Measurements from ENCODE around the gene P4HA1.
"Not testable (repeated sequence)": the region's sequence is repeated elsewhere in the genome, so short reads cannot be mapped to it uniquely, and the experiment has no call there.

Gene P4HA1

GRCh38 chr10:73042130-73042529 lies 54.5 kb downstream of the P4HA1 start:
- DNase-seq, result no peak

GRCh38 chr10:73039635-73040034 lies 57.0 kb downstream of the P4HA1 start:
- no peak for DNase-seq

GRCh38 chr10:73036285-73036684 lies 60.4 kb downstream of the P4HA1 start:
- DNase-seq, result not testable (repeated sequence)

- DNase-seq, result no peak
These were observed 64.1 kb downstream of the P4HA1 start for GRCh38 chr10:73032536-73032935.

GRCh38 chr10:73026623-73027022 lies 70.0 kb downstream of the P4HA1 start:
- DNase-seq, result not testable (repeated sequence)

GRCh38 chr10:73023455-73024070 lies 73.1 kb downstream of the P4HA1 start:
- DNase-seq, result not testable (repeated sequence)

- DNase-seq, result not testable (repeated sequence)
These were observed 73.7 kb downstream of the P4HA1 start for GRCh38 chr10:73022961-73023360.

- DNase-seq, result not testable (repeated sequence)
These were observed 75.0 kb downstream of the P4HA1 start for GRCh38 chr10:73021538-73022164.

- DNase-seq, result no peak
These were observed 75.6 kb downstream of the P4HA1 start for GRCh38 chr10:73021050-73021449.

GRCh38 chr10:73019100-73019499 lies 77.6 kb downstream of the P4HA1 start:
- no peak for DNase-seq

- no peak for DNase-seq
These were observed 78.0 kb downstream of the P4HA1 start for GRCh38 chr10:73018632-73019031.

- DNase-seq, result no peak
These were observed 78.6 kb downstream of the P4HA1 start for GRCh38 chr10:73017955-73018480.

GRCh38 chr10:73015779-73016178 lies 80.9 kb downstream of the P4HA1 start:
- no peak for DNase-seq

- DNase-seq, result no peak
These were observed 92.8 kb downstream of the P4HA1 start for GRCh38 chr10:73003822-73004221.

GRCh38 chr10:73000973-73001372 lies 95.7 kb downstream of the P4HA1 start:
- no peak for DNase-seq

- DNase-seq, result no peak
These were observed 99.6 kb downstream of the P4HA1 start for GRCh38 chr10:72997099-72997498.

GRCh38 chr10:72995459-72995858 lies 101.2 kb downstream of the P4HA1 start:
- not testable (repeated sequence) for DNase-seq

GRCh38 chr10:72989771-72990170 lies 106.9 kb downstream of the P4HA1 start:
- DNase-seq, result not testable (repeated sequence)

- DNase-seq, result not testable (repeated sequence)
These were observed 112.0 kb downstream of the P4HA1 start for GRCh38 chr10:72984618-72985017.

- no peak for DNase-seq
These were observed 114.7 kb downstream of the P4HA1 start for GRCh38 chr10:72981882-72982529.

- no peak for DNase-seq
These were observed 115.4 kb downstream of the P4HA1 start for GRCh38 chr10:72981028-72981881.

GRCh38 chr10:72980348-72980747 lies 116.3 kb downstream of the P4HA1 start:
- no peak for DNase-seq

- DNase-seq, result no peak
These were observed 117.0 kb downstream of the P4HA1 start for GRCh38 chr10:72979709-72980108.
